OCI-LY7 (cell line): ENCODE data around the gene HOXB3. TPM values are rescaled to one million over a fixed set of nuclear protein-coding genes. Genes with fewer than 3 reads are reported as not detected.
A peak's percentile ranks its signal among the peaks of the same experiment; 100 is the strongest.

Experiments used
- BruUV-seq: library from RNA; stranded (reverse); fragments of 400-500 nt; replicated peaks from 2 replicates; lab custom pipeline; 2021; lab: Mats Ljungman, UMichigan
- CTCF ChIA-PET: fragments of 300-600 bp; sonication (Branson Sonifier 250); formaldehyde crosslinking; loops from one replicate; lab custom pipeline; 2022; ENCODE audit warnings: antibody characterized with exemption; ENCODE audit not compliant: unreplicated experiment; lab: Charles Lee
- POLR2A ChIA-PET: fragments of 300-600 bp; sonication (Branson Sonifier 250); formaldehyde crosslinking; loops from one replicate; lab custom pipeline; 2022; ENCODE audit warnings: antibody characterized with exemption; lab: Charles Lee
- DNase-seq: peaks from one replicate; pipeline ENCODE4 v3.0.0-alpha.2; 2015; ENCODE audit warnings: low spot score
- H2AFZ ChIP-seq: fragments of 200-600 bp; sonication (generic), shearing (Covaris generic); 2 replicates; pipeline ENCODE4 v1.6.1; 2014; ENCODE audit warnings: mild to moderate bottlenecking, antibody characterized with exemption, low read length, moderate library complexity
- H3K27ac ChIP-seq: fragments of 200-600 bp; sonication (generic); 2 replicates; pipeline ENCODE4 v1.5.1; 2014; ENCODE audit warnings: mixed run types, low read depth, mild to moderate bottlenecking, moderate library complexity, low read length, inconsistent platforms; ENCODE audit not compliant: poor library complexity, severe bottlenecking
- H3K36me3 ChIP-seq: fragments of 200-600 bp; sonication (generic); 2 replicates; pipeline ENCODE4 v1.6.1; 2014; ENCODE audit warnings: mild to moderate bottlenecking, antibody characterized with exemption, low read length, moderate library complexity, mixed read lengths; ENCODE audit not compliant: insufficient read depth
- H3K4me1 ChIP-seq: fragments of 200-600 bp; sonication (generic); 2 replicates; pipeline ENCODE4 v1.5.1; 2014; ENCODE audit warnings: mild to moderate bottlenecking, low read length; ENCODE audit not compliant: insufficient read depth, poor library complexity, severe bottlenecking
- H3K4me2 ChIP-seq: fragments of 200-600 bp; sonication (generic); 2 replicates; pipeline ENCODE4 v1.6.1; 2014; ENCODE audit warnings: mild to moderate bottlenecking, low read length
- H3K4me3 ChIP-seq: fragments of 200-600 bp; sonication (generic); 2 replicates; pipeline ENCODE4 v1.5.1; 2014; ENCODE audit warnings: mild to moderate bottlenecking, low read depth, low read length; ENCODE audit not compliant: poor library complexity, severe bottlenecking
- H3K79me2 ChIP-seq: fragments of 200-600 bp; sonication (generic); 2 replicates; pipeline ENCODE4 v1.6.1; 2016; ENCODE audit warnings: low read depth, mild to moderate bottlenecking, low read length, moderate library complexity, mixed read lengths; ENCODE audit not compliant: insufficient read depth
- H3K9me2 ChIP-seq: fragments of 200-600 bp; sonication (generic); 2 replicates; pipeline ENCODE4 v1.6.1; 2016; ENCODE audit warnings: mild to moderate bottlenecking, low read length, mixed read lengths; ENCODE audit not compliant: insufficient read depth
- H3K9me3 ChIP-seq: fragments of 200-600 bp; sonication (generic); 2 replicates; pipeline ENCODE4 v1.6.1; 2014; ENCODE audit warnings: mild to moderate bottlenecking, mixed run types, low read length, mixed read lengths
- H4K20me1 ChIP-seq: fragments of 200-600 bp; sonication (generic); 2 replicates; pipeline ENCODE4 v1.6.1; 2014; ENCODE audit warnings: mild to moderate bottlenecking, antibody characterized with exemption, low read length, moderate library complexity, mixed read lengths; ENCODE audit not compliant: insufficient read depth
- EZH2phosphoT487 ChIP-seq: fragments of 200-600 bp; sonication (generic); IDR thresholded peaks from 2 replicates; pipeline ENCODE4 v1.6.1; 2018; ENCODE audit warnings: low read depth, borderline replicate concordance, mild to moderate bottlenecking, mixed run types, antibody characterized with exemption, low read length, moderate library complexity, mixed read lengths
- intact Hi-C: fragments of 100-400 bp; cut with micrococcal nuclease; formaldehyde crosslinking; loops from one replicate; pipeline ENCODE4 v1.10.0; 2022; ENCODE audit not compliant: unreplicated experiment
- total RNA-seq, 2 experiments: library from RNA; depleted of rRNA in 1 of 2; stranded (reverse); fragments of >200 nt in 1 of 2; shearing (Covaris generic) in 1 of 2; gene quantifications; 2 replicates each; pipeline ENCODE4 v1.2.3, GENCODE V29; 2014 to 2022
- TF ChIP-seq, protein P1 (sequence below): fragments of 200-600 bp; sonication (generic); conservative IDR thresholded peaks from 2 replicates; pipeline ENCODE4 v1.5.1; 2014; ENCODE audit warnings: mild to moderate bottlenecking, antibody characterized with exemption, low read length, moderate library complexity, mixed read lengths

Gene HOXB3
- total RNA-seq, 2 experiments from 2014 or later = 7.7 to 13.0 TPM

DNA sequence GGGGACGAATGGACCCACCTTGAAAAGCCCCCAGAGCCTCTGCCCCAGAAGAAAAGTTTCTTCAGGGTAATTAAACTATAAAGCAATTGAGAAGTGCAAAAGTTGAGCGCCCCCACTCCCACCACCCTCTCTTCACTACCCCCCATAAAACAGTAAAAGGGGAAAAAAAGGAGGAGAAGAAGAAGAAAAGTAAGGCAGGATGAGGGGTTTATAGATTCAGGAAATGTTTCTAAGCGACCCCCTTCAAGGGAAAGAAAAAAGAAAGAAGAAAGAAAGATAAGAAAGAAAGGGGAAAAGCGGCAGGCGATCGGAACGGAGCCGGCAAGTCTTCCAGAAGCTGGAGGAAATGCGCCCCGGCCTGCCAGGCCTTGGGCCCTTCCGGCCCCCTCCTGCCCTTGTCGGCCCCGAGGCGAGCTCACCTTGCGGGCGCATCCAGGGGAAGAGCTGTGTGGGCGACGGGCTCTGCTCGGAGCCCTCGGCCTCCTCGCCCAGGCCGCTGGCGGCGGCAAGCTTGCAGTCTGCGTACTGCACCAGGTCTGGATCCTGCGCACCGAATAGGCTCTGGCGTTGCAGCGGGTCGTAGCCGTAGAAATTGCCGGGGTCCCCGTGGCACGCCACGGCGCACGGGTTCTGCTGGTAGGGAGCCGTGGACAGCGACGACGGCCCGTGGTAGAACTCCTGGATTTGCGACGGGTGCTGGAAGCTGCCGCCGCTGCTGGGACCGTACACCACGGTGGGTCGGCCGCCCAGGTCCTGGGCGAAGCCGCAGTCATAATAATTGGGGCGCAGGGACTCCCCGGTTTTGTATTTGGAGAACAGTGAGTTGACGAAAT is 24.0 kb upstream of the HOXB3 start:
- intact Hi-C loops = no loop called here
- Histone ChIP-seq H3K79me2 (no peaks in the 10 kb centered on the region), H3K4me2 (peak overlapping the region; percentile 73; the same call in 1 of the 2 replicates), H3K4me3 (no peak overlapping the region), H2AFZ (no peak overlapping the region), H3K9me3 (no peaks in the 10 kb centered on the region), H3K27ac (no peak overlapping the region), H3K9me2 (no peaks in the 10 kb centered on the region), H3K36me3 (no peaks in the 10 kb centered on the region), H3K4me1 (peaks cover 26% of the 10 kb centered on the region), H4K20me1 (no peaks in the 10 kb centered on the region)
- TF ChIP-seq, protein P1, sequence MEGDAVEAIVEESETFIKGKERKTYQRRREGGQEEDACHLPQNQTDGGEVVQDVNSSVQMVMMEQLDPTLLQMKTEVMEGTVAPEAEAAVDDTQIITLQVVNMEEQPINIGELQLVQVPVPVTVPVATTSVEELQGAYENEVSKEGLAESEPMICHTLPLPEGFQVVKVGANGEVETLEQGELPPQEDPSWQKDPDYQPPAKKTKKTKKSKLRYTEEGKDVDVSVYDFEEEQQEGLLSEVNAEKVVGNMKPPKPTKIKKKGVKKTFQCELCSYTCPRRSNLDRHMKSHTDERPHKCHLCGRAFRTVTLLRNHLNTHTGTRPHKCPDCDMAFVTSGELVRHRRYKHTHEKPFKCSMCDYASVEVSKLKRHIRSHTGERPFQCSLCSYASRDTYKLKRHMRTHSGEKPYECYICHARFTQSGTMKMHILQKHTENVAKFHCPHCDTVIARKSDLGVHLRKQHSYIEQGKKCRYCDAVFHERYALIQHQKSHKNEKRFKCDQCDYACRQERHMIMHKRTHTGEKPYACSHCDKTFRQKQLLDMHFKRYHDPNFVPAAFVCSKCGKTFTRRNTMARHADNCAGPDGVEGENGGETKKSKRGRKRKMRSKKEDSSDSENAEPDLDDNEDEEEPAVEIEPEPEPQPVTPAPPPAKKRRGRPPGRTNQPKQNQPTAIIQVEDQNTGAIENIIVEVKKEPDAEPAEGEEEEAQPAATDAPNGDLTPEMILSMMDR = no peak
- TF ChIP-seq EZH2phosphoT487 = peak; percentile 77
- ChIA-PET CTCF (no interaction called here), POLR2A (interaction anchor here (0.7 kb wide), 1 partner anchor 15 kb away, joined by 5 read pairs; no protein-coding TSS in a partner anchor)
- no TSS peak for BruUV-seq
- DNase-seq = no peak

DNA sequence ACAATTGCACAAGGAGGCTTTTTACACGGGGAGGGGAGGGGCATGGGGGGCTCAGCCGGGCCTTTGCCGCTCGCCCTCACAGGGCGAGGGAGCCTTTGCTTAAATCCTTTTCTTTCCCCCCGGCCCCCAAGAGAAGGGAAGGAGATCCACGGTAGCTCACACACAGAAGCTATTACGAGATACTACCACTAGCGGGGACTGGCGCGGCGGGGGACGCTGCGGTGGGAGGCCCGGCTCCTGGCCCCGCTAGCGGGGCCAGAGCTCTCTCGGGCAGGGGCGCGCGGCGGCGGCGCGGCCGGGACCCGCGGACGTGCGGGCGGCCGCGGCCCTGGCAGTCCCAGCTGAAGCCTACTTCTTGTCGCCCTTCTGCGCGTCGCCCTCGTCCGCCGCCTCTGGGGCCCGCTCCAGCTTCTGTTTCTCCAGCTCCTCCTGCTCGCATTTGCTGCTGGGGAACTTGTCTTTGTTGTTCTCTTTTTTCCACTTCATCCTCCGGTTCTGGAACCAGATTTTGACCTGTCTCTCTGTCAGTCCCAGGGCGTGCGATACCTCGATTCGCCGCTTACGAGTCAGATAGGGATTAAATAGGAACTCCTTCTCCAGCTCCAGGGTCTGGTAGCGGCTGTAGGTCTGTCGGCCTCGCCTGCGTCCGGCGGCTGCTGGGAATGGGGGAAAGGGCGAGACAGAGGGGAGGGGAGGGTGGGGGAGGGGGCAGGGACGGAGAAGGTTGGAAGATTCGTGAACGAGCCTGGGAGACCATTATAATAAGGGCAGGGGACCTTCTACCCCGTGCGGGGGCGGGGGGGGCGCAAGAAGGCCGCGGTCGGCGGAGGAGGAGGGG is 23.0 kb upstream of the HOXB3 start:
- intact Hi-C loops = no loop called here
- Histone ChIP-seq H3K79me2 (no peaks in the 10 kb centered on the region), H3K4me2 (peak overlapping the region; percentile 73), H4K20me1 (no peaks in the 10 kb centered on the region), H3K9me3 (no peaks in the 10 kb centered on the region), H3K36me3 (no peaks in the 10 kb centered on the region), H3K27ac (no peak overlapping the region), H3K4me1 (peaks cover 31% of the 10 kb centered on the region), H3K9me2 (no peaks in the 10 kb centered on the region), H3K4me3 (peak overlapping the region; percentile 72), H2AFZ (peak overlapping the region; percentile 96)
- TF ChIP-seq, protein P1 = peak; percentile 39; the same call in 1 of the 2 replicates
- no peak for TF ChIP-seq EZH2phosphoT487
- ChIA-PET POLR2A (interaction anchor here (0.5 to 0.7 kb wide), 2 partner anchors 174 to 363 kb away, joined by 3 to 8 read pairs; no protein-coding TSS in a partner anchor), CTCF (no interaction called here)
- peak; percentile 57 for DNase-seq
- no TSS peak for BruUV-seq
